Endodermal cell (in vitro differentiated cells): ENCODE measurements around the gene MCFD2. TPM values are rescaled to one million over a fixed set of nuclear protein-coding genes. Genes with fewer than 3 reads are reported as not detected.

Experiments
- DNase-seq: peaks from one replicate; pipeline ENCODE4 v3.0.0-alpha.2; 2017
- H3K27ac ChIP-seq: 2 replicates; pipeline ENCODE4 v1.5.1; 2013; ENCODE audit warnings: mild to moderate bottlenecking, low read depth, low read length, moderate library complexity
- H3K27me3 ChIP-seq: 2 replicates; pipeline ENCODE4 v1.6.1; 2013; ENCODE audit warnings: mild to moderate bottlenecking, low read length, moderate library complexity; ENCODE audit not compliant: insufficient read depth, control insufficient read depth, poor library complexity, severe bottlenecking
- H3K36me3 ChIP-seq: 2 replicates; pipeline ENCODE4 v1.7.0; 2013; ENCODE audit warnings: mild to moderate bottlenecking, low read length, moderate library complexity; ENCODE audit not compliant: control insufficient read depth, insufficient read depth
- H3K4me1 ChIP-seq: one replicate; pipeline ENCODE4 v1.7.0; 2013; ENCODE audit warnings: low read length; ENCODE audit not compliant: control insufficient read depth, insufficient read depth
- H3K4me3 ChIP-seq: 2 replicates; pipeline ENCODE4 v1.5.1; 2013; ENCODE audit warnings: mild to moderate bottlenecking, low read length, moderate library complexity
- H3K9ac ChIP-seq: 2 replicates; pipeline ENCODE4 v1.6.1; 2013; ENCODE audit warnings: mild to moderate bottlenecking, low read length, moderate library complexity; ENCODE audit not compliant: poor library complexity, severe bottlenecking; ENCODE audit errors: extremely low read depth
- H3K9me3 ChIP-seq: 2 replicates; pipeline ENCODE4 v1.6.1; 2013; ENCODE audit warnings: mild to moderate bottlenecking, low read length, moderate library complexity; ENCODE audit not compliant: control insufficient read depth
- H3K27ac Mint-ChIP-seq: 2 replicates; pipeline ENCODE4 v1.8.0; 2020; ENCODE audit warnings: mixed read lengths
- H3K27me3 Mint-ChIP-seq: 2 replicates; pipeline ENCODE4 v1.8.0; 2021; ENCODE audit warnings: mild to moderate bottlenecking, mixed read lengths; ENCODE audit not compliant: insufficient read depth
- H3K36me3 Mint-ChIP-seq: 2 replicates; pipeline ENCODE4 v1.8.0; 2020; ENCODE audit warnings: low read depth, mixed read lengths
- H3K4me1 Mint-ChIP-seq: 2 replicates; pipeline ENCODE4 v1.8.0; 2020; ENCODE audit warnings: mixed read lengths
- H3K4me3 Mint-ChIP-seq: 2 replicates; pipeline ENCODE4 v1.8.0; 2020; ENCODE audit warnings: mild to moderate bottlenecking, moderate library complexity, mixed read lengths
- H3K9me3 Mint-ChIP-seq: 2 replicates; pipeline ENCODE4 v1.8.0; 2020; ENCODE audit warnings: mild to moderate bottlenecking, mixed read lengths
- whole genome bisulfite sequencing, 2 experiments: methylation state at CpG; one replicate each; pipeline versions ENCODE4 v1.1.5 to v1.1.7; 2013; ENCODE audit warnings: missing lambda C conversion rate in 2 of 2, mixed read lengths in 1 of 2; ENCODE audit not compliant: insufficient coverage in 1 of 2, insufficient read length in 1 of 2; 5-methylcytosine and 5-hydroxymethylcytosine counted together
- total RNA-seq, 2 donors: library from RNA; stranded (reverse); fragmentation: NEBNext Ultra II Directional in 1 of 2; extraction: Animal tissue kit (Norgen Biotek cat#: 25700) in 1 of 2; gene quantifications; 2 replicates in 1 of 2; 3 replicates in 1 of 2; pipeline ENCODE4 v1.2.1, GENCODE V29; 2021
- TF ChIP-seq, protein P1 (sequence below): fragments of 200-600 bp; sonication (generic); conservative IDR thresholded peaks from 2 replicates; pipeline ENCODE4 v1.5.0; 2021; ENCODE audit warnings: antibody characterized with exemption, mild to moderate bottlenecking

Gene MCFD2
- total RNA-seq, 2 donors from 2014 or later: 82.4 to 82.9 TPM

DNA sequence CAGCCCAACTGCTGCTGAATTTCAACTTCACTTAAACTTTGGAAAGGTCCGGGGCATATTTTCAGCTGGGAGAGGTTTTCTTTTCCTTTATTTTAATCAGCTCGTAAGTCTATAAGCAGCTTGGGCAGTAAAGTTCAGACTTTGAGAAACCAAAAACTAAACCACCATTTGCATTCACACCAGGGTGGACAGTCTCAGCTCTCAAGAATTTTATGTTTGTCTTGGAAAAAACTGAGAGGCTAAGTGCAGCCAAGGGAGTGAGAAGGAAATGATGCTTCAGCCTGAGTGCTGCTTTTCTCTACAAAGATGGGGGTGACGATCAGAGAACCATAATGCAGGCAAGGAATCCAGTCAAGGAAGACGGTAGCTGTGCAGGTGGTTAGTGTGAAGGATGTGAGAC lies 30.2 kb downstream of the MCFD2 start:
- no peak for DNase-seq
- no peak overlapping the region for H3K27ac Mint-ChIP-seq
- 93 to 94% methylated on average over 4 of the region's 4 CpGs for WGBS, 2 experiments
- Histone ChIP-seq H3K9ac (no peak overlapping the region), H3K4me1 (no peaks in the 10 kb centered on the region), H3K4me3 (no peak overlapping the region), H3K27me3 (no peaks in the 10 kb centered on the region), H3K27ac (no peak overlapping the region), H3K36me3 (no peaks in the 10 kb centered on the region), H3K9me3 (no peaks in the 10 kb centered on the region)
- TF ChIP-seq, protein P1, sequence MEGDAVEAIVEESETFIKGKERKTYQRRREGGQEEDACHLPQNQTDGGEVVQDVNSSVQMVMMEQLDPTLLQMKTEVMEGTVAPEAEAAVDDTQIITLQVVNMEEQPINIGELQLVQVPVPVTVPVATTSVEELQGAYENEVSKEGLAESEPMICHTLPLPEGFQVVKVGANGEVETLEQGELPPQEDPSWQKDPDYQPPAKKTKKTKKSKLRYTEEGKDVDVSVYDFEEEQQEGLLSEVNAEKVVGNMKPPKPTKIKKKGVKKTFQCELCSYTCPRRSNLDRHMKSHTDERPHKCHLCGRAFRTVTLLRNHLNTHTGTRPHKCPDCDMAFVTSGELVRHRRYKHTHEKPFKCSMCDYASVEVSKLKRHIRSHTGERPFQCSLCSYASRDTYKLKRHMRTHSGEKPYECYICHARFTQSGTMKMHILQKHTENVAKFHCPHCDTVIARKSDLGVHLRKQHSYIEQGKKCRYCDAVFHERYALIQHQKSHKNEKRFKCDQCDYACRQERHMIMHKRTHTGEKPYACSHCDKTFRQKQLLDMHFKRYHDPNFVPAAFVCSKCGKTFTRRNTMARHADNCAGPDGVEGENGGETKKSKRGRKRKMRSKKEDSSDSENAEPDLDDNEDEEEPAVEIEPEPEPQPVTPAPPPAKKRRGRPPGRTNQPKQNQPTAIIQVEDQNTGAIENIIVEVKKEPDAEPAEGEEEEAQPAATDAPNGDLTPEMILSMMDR: no peak
- peaks cover 2% of the 10 kb centered on the region for H3K27me3 Mint-ChIP-seq
- no peaks in the 10 kb centered on the region for H3K36me3 Mint-ChIP-seq
- H3K9me3 Mint-ChIP-seq: no peaks in the 10 kb centered on the region
- H3K4me1 Mint-ChIP-seq: no peaks in the 10 kb centered on the region
- H3K4me3 Mint-ChIP-seq: no peak overlapping the region

DNA sequence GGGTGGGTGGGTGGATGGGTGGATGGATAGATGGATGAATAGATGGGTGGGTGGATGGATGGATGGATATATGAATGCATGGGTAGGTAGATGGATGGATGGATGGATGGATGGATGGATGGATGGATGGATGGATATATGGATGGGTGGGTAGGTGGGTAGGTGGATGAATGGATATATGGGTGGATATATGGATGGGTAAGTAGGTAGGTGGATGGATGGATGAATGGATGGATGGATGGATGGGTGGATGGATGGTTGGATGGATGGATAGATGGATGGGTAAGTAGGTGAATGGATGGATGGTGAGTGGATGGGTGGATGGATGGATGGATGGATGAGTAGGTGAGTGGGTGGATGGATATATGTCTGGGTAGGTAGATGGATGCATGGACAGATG lies 36.1 kb downstream of the MCFD2 start:
- no peaks in the 10 kb centered on the region for H3K36me3 ChIP-seq
- no peak overlapping the region for H3K4me3 ChIP-seq
- DNase-seq: no peak
- H3K9me3 ChIP-seq: no peaks in the 10 kb centered on the region
- Mint-ChIP-seq H3K36me3 (no peaks in the 10 kb centered on the region), H3K4me3 (no peak overlapping the region), H3K9me3 (no peaks in the 10 kb centered on the region), H3K4me1 (no peaks in the 10 kb centered on the region), H3K27me3 (no peaks in the 10 kb centered on the region), H3K27ac (no peak overlapping the region)
- H3K4me1 ChIP-seq: no peaks in the 10 kb centered on the region
- H3K27ac ChIP-seq: no peak overlapping the region
- no peaks in the 10 kb centered on the region for H3K27me3 ChIP-seq
- TF ChIP-seq, protein P1: no peak
- H3K9ac ChIP-seq: no peak overlapping the region

DNA sequence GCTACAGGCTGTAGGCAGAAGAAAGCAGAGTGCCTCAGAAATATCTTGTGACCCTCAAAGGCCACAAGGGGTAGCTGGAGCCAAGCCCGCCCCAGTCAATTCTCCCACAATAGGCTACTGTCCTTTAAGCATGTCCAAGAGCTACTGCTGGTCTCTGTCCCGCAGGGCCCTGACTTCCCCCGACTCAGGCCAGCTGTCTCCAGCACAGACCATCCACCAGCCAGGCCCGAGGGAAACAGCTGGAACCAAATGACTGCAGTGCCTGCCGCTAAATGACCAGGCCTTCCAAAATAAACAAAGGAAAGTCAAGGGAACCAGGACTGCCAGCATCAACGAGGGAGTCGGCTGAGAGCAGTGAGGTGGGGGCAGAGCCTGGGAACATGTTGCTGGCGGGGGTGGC lies 36.7 kb downstream of the MCFD2 start:
- Mint-ChIP-seq H3K27me3 (no peaks in the 10 kb centered on the region), H3K36me3 (no peaks in the 10 kb centered on the region), H3K9me3 (no peaks in the 10 kb centered on the region), H3K27ac (no peak overlapping the region), H3K4me3 (no peak overlapping the region), H3K4me1 (no peaks in the 10 kb centered on the region)
- no peaks in the 10 kb centered on the region for H3K9me3 ChIP-seq
- H3K27me3 ChIP-seq: no peaks in the 10 kb centered on the region
- 77 to 91% methylated on average over 3 to 8 of the region's 8 CpGs for WGBS, 2 experiments
- H3K36me3 ChIP-seq: no peaks in the 10 kb centered on the region
- peaks cover 4% of the 10 kb centered on the region for H3K4me1 ChIP-seq
- no peak overlapping the region for H3K27ac ChIP-seq
- H3K4me3 ChIP-seq: no peak overlapping the region
- peak; percentile 61 for DNase-seq
- no peak overlapping the region for H3K9ac ChIP-seq
- TF ChIP-seq, protein P1: peak; percentile 36
